Hematopoietic multipotent progenitor cell treated with erythropoietin and hydrocortisone succinate and interleukin-3 and kit ligand, for 17 days (in vitro differentiated cells): ENCODE results near the gene TRPT1.

Experiments used
- DNase-seq: peaks from one replicate; pipeline ENCODE4 v3.0.0-alpha.2; 2015; ENCODE audit warnings: low spot score

The TRPT1 gene

GRCh38 chr11:64178203-64178602 is 47.8 kb downstream of the TRPT1 start:
- no peak for DNase-seq

GRCh38 chr11:64176751-64177150 is 49.2 kb downstream of the TRPT1 start:
- no peak for DNase-seq
